HL-60/S4 treated with phorbol 12-myristate 13-acetate at 8.2 ng/mL for 4 days and 3 days (cell line): Measurements from ENCODE around the gene PCDHB12.

ENCODE experiments used
- in situ Hi-C: fragments of 300-500 bp; cut with MboI; formaldehyde crosslinking; loops from 2 replicates; pipeline ENCODE4 v1.15.0; 2022; ENCODE audit warnings: low sequenced_read_pairs

Gene PCDHB12

DNA sequence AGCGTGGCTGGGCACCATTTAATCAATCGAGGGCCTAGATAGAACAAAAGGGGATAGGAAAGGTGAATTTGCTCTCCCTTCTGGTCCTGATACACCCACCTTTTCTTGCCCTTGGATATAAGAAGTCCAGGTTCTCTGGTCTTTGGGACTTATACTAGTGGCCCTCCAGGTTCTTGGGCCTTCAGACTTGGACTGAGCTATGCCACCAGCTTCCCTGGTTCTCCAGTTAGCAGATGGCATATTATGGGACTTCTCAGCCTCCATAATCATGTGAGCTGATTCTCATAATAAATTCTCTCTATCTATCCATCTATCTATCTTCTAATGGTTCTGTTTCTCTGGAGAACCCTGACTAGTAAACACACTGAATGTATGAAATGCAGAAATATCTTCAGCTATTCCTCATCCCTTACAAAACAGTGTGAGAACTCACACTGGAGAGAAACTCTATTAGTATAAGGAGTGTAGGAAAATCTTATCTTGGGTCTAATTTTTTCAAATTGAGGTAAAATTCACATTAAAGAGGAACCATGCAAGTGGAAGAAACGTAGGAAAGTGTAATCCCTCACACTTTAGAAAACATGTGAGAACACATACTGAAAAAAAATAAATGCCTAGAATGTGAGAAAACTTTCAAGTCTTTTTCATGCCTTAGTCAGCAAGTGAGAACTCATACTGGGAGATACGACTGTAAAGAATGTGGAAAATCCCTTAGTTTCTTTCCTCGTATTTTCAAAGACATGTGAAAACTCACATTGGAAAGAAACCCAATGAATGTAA lies 52.1 kb downstream of the PCDHB12 start:
- in situ Hi-C loops: no loop called here

DNA sequence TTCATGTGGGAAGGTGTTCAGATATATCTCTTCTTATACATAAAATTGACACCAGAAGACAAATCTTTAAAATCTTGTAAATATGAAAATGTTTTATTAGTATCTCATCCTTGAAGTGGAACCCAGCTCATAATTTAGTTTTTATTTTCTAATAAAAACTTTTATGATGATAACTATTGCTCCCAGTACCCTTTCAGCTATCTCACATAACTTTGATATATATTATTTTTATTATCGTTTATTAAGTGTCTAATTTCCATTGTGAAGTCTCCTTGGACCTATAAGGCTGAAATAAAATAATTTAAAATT lies 52.7 kb downstream of the PCDHB12 start:
- in situ Hi-C loops: no loop called here
